Measurements from ENCODE around the gene KIAA1328.

GRCh38 chr18:37135177-37135576 is 306.2 kb downstream of the KIAA1328 start:
- TF ChIP-seq EP300 (IDR thresholded peaks at IDR 0.05; ENCODE audit: borderline replicate concordance in 1 of 2, low read depth in 1 of 2, low read length in 1 of 2) (no peak), CTCF (IDR thresholded peaks at IDR 0.05) (no peak), MXI1 (IDR thresholded peaks at IDR 0.05; ENCODE audit: low read depth, low read length) (no peak), SIN3A (IDR thresholded peaks at IDR 0.05; ENCODE audit: borderline replicate concordance, low read depth, low read length) (no peak), GATA2 (CRISPR knock-in tag; IDR thresholded peaks at IDR 0.05) (no peak), TEAD4 (IDR thresholded peaks at IDR 0.05; ENCODE audit: borderline replicate concordance, insufficient read depth) (no peak), TAF1 (IDR thresholded peaks at IDR 0.05; ENCODE audit: borderline replicate concordance, low read depth, low read length) (no peak), FOXM1 (IDR thresholded peaks at IDR 0.05; ENCODE audit: low read depth) (no peak), POLR2AphosphoS5 (IDR thresholded peaks at IDR 0.05; ENCODE audit: low read depth, low read length) (no peak), TCF12 (IDR thresholded peaks at IDR 0.05) (no peak), RCOR1 (IDR thresholded peaks at IDR 0.05; ENCODE audit: low read length) (no peak), RAD21 (IDR thresholded peaks at IDR 0.05; ENCODE audit: low read length) (no peak), RXRA (IDR thresholded peaks at IDR 0.05; ENCODE audit: borderline replicate concordance, low read depth) (no peak)

Measured in SK-N-SH (cell line).